ENCODE results near the gene GCK.

DNA sequence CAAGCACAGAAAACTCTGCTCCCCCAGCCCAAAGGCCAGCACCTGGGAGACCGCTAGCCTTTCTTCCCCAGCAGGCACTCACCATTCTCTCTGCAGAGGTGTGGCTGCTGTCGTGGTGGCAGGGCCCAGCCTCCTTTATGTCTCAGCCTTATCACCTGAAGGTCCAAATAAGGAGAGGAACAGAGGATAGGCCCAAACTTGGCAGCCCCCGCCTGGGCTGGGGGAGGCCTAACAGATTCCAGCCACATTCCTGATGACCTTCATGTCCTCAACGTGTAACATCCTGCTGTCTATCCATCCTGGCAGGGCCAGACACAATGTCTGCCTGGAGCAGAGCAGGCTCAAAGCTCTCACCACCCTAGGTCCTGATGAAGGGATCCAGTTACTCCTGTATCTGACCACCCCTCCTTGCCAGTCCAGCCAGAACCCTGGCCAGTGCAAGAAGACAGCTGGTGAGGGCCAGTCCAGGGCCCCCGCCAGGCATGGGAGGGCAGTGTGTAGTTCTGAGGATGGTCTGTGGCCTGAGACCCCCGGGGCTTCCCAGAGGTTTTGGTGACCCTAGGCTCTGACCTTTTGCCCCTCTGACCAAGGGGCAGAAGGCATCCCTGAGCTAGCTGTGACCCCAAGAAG is 47.9 kb downstream of the GCK start, which contains the start of gene MYL7:
- TF ChIP-seq JUND (IDR thresholded peaks at IDR 0.05), result no peak
- TF ChIP-seq, protein P1, sequence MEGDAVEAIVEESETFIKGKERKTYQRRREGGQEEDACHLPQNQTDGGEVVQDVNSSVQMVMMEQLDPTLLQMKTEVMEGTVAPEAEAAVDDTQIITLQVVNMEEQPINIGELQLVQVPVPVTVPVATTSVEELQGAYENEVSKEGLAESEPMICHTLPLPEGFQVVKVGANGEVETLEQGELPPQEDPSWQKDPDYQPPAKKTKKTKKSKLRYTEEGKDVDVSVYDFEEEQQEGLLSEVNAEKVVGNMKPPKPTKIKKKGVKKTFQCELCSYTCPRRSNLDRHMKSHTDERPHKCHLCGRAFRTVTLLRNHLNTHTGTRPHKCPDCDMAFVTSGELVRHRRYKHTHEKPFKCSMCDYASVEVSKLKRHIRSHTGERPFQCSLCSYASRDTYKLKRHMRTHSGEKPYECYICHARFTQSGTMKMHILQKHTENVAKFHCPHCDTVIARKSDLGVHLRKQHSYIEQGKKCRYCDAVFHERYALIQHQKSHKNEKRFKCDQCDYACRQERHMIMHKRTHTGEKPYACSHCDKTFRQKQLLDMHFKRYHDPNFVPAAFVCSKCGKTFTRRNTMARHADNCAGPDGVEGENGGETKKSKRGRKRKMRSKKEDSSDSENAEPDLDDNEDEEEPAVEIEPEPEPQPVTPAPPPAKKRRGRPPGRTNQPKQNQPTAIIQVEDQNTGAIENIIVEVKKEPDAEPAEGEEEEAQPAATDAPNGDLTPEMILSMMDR (IDR thresholded peaks at IDR 0.05; ENCODE audit: low read depth, low read length, missing input control), result no peak
- no peak for TF ChIP-seq HNF4G (IDR thresholded peaks at IDR 0.05)
- no peak for TF ChIP-seq RXRA (IDR thresholded peaks at IDR 0.05)
- TF ChIP-seq, protein P2, sequence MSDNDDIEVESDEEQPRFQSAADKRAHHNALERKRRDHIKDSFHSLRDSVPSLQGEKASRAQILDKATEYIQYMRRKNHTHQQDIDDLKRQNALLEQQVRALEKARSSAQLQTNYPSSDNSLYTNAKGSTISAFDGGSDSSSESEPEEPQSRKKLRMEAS (IDR thresholded peaks at IDR 0.05), result no peak
- TF ChIP-seq RAD21 (IDR thresholded peaks at IDR 0.05), result no peak
- TF ChIP-seq, protein P3, sequence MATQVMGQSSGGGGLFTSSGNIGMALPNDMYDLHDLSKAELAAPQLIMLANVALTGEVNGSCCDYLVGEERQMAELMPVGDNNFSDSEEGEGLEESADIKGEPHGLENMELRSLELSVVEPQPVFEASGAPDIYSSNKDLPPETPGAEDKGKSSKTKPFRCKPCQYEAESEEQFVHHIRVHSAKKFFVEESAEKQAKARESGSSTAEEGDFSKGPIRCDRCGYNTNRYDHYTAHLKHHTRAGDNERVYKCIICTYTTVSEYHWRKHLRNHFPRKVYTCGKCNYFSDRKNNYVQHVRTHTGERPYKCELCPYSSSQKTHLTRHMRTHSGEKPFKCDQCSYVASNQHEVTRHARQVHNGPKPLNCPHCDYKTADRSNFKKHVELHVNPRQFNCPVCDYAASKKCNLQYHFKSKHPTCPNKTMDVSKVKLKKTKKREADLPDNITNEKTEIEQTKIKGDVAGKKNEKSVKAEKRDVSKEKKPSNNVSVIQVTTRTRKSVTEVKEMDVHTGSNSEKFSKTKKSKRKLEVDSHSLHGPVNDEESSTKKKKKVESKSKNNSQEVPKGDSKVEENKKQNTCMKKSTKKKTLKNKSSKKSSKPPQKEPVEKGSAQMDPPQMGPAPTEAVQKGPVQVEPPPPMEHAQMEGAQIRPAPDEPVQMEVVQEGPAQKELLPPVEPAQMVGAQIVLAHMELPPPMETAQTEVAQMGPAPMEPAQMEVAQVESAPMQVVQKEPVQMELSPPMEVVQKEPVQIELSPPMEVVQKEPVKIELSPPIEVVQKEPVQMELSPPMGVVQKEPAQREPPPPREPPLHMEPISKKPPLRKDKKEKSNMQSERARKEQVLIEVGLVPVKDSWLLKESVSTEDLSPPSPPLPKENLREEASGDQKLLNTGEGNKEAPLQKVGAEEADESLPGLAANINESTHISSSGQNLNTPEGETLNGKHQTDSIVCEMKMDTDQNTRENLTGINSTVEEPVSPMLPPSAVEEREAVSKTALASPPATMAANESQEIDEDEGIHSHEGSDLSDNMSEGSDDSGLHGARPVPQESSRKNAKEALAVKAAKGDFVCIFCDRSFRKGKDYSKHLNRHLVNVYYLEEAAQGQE (IDR thresholded peaks at IDR 0.05), result no peak
- TF ChIP-seq SP1 (IDR thresholded peaks at IDR 0.05), result no peak
